Thyroid gland (tissue), 4 donors: ENCODE measurements around the gene TLR3. TPM values are rescaled to one million over a fixed set of nuclear protein-coding genes. Genes with fewer than 3 reads are reported as not detected.
"Not testable (repeated sequence)": the region's sequence is repeated elsewhere in the genome, so short reads cannot be mapped to it uniquely, and the experiment has no call there.

Experiments used
- DNase-seq, 2 donors: peaks; one replicate each; pipeline ENCODE4 v3.0.0-alpha.2; 2019
- H3K27ac ChIP-seq, 3 donors: fragments of 200-600 bp; sonication (generic); 1 replicate in 2 of 3; 2 replicates in 1 of 3; pipeline ENCODE4 v1.5.1; 2016 to 2019; ENCODE audit warnings: mild to moderate bottlenecking in 1 of 3, moderate library complexity in 1 of 3
- H3K27me3 ChIP-seq: fragments of 200-600 bp; sonication (generic); one replicate; pipeline ENCODE4 v1.5.1; 2019
- H3K36me3 ChIP-seq, 2 donors: fragments of 200-600 bp; sonication (generic); one replicate each; pipeline ENCODE4 v1.5.1; 2016 to 2019
- H3K4me1 ChIP-seq, 2 donors: fragments of 200-600 bp; sonication (generic); one replicate each; pipeline ENCODE4 v1.5.1; 2017 to 2019
- H3K4me3 ChIP-seq, 3 donors: fragments of 200-600 bp; sonication (generic); replicated peaks in 1 of 3; 1 replicate in 2 of 3; 2 replicates in 1 of 3; pipeline ENCODE4 v1.5.1; 2016; ENCODE audit warnings: mild to moderate bottlenecking in 1 of 3
- H3K9me3 ChIP-seq: fragments of 200-600 bp; sonication (generic); one replicate; pipeline ENCODE4 v1.5.1; 2017
- CTCF ChIP-seq, 6 experiments: fragments of 200-600 bp in 3 of 6; fragments of 450-650 bp in 3 of 6; sonication (generic) in 3 of 6; IDR thresholded peaks; one replicate each; pipeline ENCODE4 v1.5.1; 2016 to 2019; ENCODE audit warnings: antibody characterized with exemption in 6 of 6, mild to moderate bottlenecking in 2 of 6, inconsistent platforms in 1 of 6, moderate library complexity in 1 of 6
- POLR2A ChIP-seq, 2 donors: fragments of 450-650 bp; IDR thresholded peaks; one replicate each; pipeline ENCODE4 v1.6.1; 2017; ENCODE audit warnings: antibody characterized with exemption in 2 of 2, mild to moderate bottlenecking in 2 of 2, moderate library complexity in 1 of 2
- WGBS, 2 donors: methylation state at CpG; one replicate each; pipeline ENCODE4 v1.1.5; 2017; 5-methylcytosine and 5-hydroxymethylcytosine counted together
- intact Hi-C: fragments of 100-400 bp; cut with DNase I; formaldehyde crosslinking; loops from one replicate; pipeline ENCODE4 v1.15.1; 2023
- total RNA-seq, 4 donors: library from RNA; depleted of rRNA; stranded (reverse); fragments of >200 nt; gene quantifications; one replicate each; pipeline ENCODE4 v1.2.3, GENCODE V29; 2016

Gene TLR3
- total RNA-seq, 4 donors from 2014 or later: 6.5 to 13.1 (median 10.0) TPM

GRCh38 chr4:186040316-186040715 lies 28.6 kb upstream of the TLR3 start:
- 85 to 87% methylated on average over 12 of the region's 12 CpGs for WGBS, 2 donors
- intact Hi-C loops: no loop called here
- H3K9me3 ChIP-seq: no peaks in the 10 kb centered on the region
- peak overlapping the region in 2 of 3 donors; percentile 29 to 73 for H3K27ac ChIP-seq
- no peak for DNase-seq
- no peaks in the 10 kb centered on the region for H3K27me3 ChIP-seq
- peaks cover 14% of the 10 kb centered on the region in 2 donors for H3K4me1 ChIP-seq
- no peaks in the 10 kb centered on the region for H3K36me3 ChIP-seq
- TF ChIP-seq POLR2A (IDR thresholded peaks at IDR 0.05): no peak
- no peak for TF ChIP-seq CTCF (IDR thresholded peaks at IDR 0.05)
- no peak overlapping the region for H3K4me3 ChIP-seq

- H3K4me1 ChIP-seq, H3K36me3 ChIP-seq, H3K4me3 ChIP-seq, H3K27ac ChIP-seq, H3K9me3 ChIP-seq, H3K27me3 ChIP-seq, DNase-seq, intact Hi-C loops: not testable (repeated sequence)
- 71 to 75% methylated on average over 5 of the region's 5 CpGs for WGBS, 2 donors
Observed at GRCh38 chr4:186047501-186047900, 21.5 kb upstream of the TLR3 start.

- H3K36me3 ChIP-seq, H3K4me1 ChIP-seq, H3K27me3 ChIP-seq, DNase-seq, intact Hi-C loops, H3K4me3 ChIP-seq, H3K9me3 ChIP-seq, H3K27ac ChIP-seq: not testable (repeated sequence)
- WGBS, 2 donors: 60 to 81% methylated on average over 8 of the region's 8 CpGs
Observed at GRCh38 chr4:186050135-186050534, 18.8 kb upstream of the TLR3 start.

GRCh38 chr4:186051096-186051495 lies 17.9 kb upstream of the TLR3 start:
- WGBS, 2 donors: 80 to 82% methylated on average over 11 of the region's 11 CpGs
- H3K27me3 ChIP-seq: no peaks in the 10 kb centered on the region
- H3K4me3 ChIP-seq: no peak overlapping the region
- intact Hi-C loops: no loop called here
- H3K9me3 ChIP-seq: no peaks in the 10 kb centered on the region
- no peaks in the 10 kb centered on the region for H3K4me1 ChIP-seq
- TF ChIP-seq CTCF (IDR thresholded peaks at IDR 0.05) (no peak), POLR2A (IDR thresholded peaks at IDR 0.05) (no peak)
- H3K36me3 ChIP-seq: no peaks in the 10 kb centered on the region
- no peak overlapping the region for H3K27ac ChIP-seq
- no peak for DNase-seq

- TF ChIP-seq POLR2A (IDR thresholded peaks at IDR 0.05): no peak
- no peak for TF ChIP-seq CTCF (IDR thresholded peaks at IDR 0.05)
- H3K4me1 ChIP-seq: no peaks in the 10 kb centered on the region
- no peaks in the 10 kb centered on the region for H3K27me3 ChIP-seq
- H3K9me3 ChIP-seq: no peaks in the 10 kb centered on the region
- H3K27ac ChIP-seq: no peak overlapping the region
- no peak overlapping the region for H3K4me3 ChIP-seq
- intact Hi-C loops: no loop called here
- no peak for DNase-seq
- 80 to 82% methylated on average over 6 of the region's 6 CpGs for WGBS, 2 donors
- H3K36me3 ChIP-seq: no peaks in the 10 kb centered on the region
Observed at GRCh38 chr4:186058253-186058979, 10.5 kb upstream of the TLR3 start.

- no peak overlapping the region for H3K4me3 ChIP-seq
- no peaks in the 10 kb centered on the region for H3K36me3 ChIP-seq
- intact Hi-C loops: no loop called here
- H3K9me3 ChIP-seq: no peaks in the 10 kb centered on the region
- no peaks in the 10 kb centered on the region for H3K27me3 ChIP-seq
- H3K27ac ChIP-seq: no peak overlapping the region
- DNase-seq: no peak
- TF ChIP-seq CTCF (IDR thresholded peaks at IDR 0.05) (no peak), POLR2A (IDR thresholded peaks at IDR 0.05) (no peak)
- 87 to 92% methylated on average over 3 of the region's 3 CpGs for WGBS, 2 donors
- no peaks in the 10 kb centered on the region for H3K4me1 ChIP-seq
Observed at GRCh38 chr4:186058980-186059316, 10.0 kb upstream of the TLR3 start.
